Left hindlimb (tissue), 1 donor: Measurements from ENCODE around the gene WIPF1.

Source experiments
- DNase-seq: peaks from one replicate; pipeline ENCODE4 v3.0.0-alpha.2; 2018

The WIPF1 gene

GRCh38 chr2:174594456-174594855 is 3.1 kb downstream of the WIPF1 start:
- DNase-seq = no peak

DNA sequence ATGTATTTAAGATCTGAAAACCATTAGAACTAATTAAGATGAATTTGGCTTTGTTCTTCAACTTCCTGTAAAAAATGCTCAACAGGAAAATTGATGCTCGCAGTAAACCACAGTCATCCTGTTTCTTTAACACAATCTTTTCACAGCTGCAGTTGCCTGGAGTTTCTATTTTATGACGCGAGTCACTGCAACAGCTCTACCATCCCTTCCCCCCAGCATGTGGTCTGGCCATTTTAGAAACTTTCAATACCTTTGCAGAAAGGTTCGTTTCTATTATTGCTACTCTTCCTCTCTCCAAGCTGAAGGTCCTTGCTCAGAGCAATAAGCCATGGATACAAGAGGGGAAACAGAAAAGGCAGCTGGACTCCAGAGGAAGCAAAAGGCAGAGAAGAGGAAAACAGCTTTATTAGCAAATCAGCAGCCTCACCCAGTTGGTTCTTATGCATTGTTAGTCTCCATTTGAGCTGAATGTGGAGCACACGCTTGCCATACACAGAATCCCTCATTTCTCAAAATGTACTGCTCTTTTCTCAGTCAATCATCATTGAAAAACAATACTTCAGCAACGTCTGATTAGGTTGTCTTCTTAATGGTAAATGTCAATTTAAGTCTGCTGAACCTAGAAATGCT is 3.9 kb downstream of the WIPF1 start:
- DNase-seq = peak; percentile 50

GRCh38 chr2:174593041-174593440 is 4.6 kb downstream of the WIPF1 start:
- DNase-seq = no peak

DNA sequence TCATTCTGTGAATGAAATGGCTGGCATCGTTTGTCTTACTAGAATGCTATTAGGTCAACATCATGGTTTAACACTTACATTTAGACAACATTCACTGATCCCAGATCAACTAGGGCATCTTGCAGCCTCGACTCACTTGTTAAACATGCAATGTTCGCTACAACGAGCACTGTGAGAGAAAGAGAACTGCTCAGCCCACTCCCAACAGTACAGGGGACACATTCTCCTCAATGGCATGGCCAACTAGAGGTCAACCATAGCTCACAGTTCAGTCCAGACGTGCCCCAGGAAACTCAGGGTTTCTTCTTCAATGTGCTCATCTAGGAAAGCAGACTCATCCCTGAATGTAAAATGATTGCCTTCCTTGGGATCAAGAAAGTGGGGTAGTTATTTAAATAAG is 5.9 kb downstream of the WIPF1 start:
- no peak for DNase-seq

DNA sequence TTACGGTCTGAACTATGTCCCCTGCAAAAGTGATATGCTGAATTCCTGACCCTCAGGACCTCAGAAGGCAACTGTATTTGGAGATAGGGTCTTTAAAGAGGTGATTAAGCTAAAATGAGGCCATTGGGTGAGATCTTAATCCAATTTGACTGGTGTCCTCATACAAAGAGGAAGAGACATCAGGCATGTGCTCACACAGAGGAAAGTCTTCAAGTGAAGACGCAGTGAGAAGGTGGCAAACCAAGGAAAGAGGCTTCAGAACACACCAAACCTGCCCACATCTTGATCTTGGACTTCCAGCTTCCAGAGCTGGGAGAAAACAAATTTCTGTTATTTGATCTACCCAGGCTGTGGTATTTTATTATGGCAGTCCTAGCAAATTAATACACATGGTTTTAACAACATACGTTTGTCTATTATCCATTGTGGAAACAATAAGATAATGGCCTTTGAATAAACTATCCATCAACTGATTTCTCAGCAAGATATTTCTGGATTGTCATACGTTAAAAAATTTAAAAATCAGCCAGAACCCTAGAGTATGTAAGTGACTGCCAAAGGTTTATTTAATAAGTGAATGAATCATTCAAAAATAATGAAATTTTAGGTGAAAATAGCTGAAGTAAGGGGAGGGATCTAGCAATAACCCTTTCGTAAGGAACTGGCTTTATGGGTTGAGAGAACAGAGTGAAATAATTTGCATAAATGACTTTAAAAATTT is 6.5 kb downstream of the WIPF1 start:
- DNase-seq = no peak

DNA sequence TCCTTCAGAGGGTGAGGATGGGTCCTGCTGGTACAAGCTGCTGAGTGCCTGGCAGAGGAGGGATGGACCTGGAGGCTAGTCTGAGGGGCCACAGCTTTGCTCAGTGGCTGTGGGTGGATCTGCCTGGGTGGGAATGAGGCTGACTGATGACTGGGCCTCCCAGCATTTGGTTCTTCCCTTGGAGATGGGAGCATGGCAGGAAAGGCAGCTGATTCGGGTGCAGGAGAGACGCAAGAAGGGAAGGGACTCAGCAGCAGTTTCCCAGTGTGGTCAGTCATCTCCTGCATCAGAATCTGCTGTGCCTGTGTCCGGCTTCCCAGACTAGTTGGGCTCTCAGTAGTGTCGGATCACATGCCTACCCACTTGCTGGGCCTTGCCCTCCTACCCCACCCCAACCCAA is 7.3 kb downstream of the WIPF1 start:
- DNase-seq = no peak

GRCh38 chr2:174589334-174589733 is 8.3 kb downstream of the WIPF1 start:
- DNase-seq = no peak

- DNase-seq = no peak
Observed at GRCh38 chr2:174588463-174588862, 9.1 kb downstream of the WIPF1 start.

- no peak for DNase-seq
Observed at GRCh38 chr2:174587579-174587978, 10.0 kb downstream of the WIPF1 start.

DNA sequence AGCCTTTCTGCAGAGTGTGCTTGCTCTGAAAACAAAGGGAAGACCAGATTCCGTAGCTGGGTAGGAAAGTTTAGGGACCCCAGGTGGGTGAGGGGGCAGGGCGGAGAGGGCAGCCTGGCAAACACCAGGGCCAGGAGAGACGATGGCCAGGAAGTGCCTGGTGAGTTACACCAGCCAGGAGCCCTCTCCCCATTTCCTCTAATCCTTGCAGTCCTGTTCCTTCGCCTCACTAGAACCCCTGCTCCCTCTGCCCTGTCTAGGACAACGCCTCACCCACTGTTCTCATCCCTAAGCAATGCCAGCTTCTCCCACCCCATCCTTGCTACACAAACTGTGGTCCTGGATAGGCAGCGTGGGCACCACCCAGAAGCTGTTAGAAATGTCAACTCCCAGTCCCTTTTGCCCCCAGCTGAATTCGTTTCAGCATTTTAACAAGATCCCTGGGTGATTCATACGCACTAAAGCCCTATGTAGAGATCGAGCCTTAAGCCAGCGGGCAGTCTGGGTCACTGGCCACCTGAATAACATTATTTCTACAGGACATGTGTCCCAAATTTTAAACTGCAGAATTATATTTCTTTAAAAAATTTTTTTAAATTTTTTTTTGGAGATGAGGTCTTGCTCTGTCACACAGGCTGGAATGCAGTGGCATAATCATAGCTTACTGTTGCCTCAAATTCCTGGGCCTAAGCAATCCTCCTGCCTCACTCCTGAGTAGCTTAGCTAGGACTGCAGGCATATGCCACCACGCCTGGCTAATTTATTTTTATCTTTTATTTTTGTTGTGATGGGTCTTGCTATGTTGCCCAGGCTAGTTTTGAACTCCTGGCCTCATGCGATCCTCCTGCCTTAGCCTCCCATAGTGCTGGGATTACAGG is 10.9 kb downstream of the WIPF1 start:
- no peak for DNase-seq

DNA sequence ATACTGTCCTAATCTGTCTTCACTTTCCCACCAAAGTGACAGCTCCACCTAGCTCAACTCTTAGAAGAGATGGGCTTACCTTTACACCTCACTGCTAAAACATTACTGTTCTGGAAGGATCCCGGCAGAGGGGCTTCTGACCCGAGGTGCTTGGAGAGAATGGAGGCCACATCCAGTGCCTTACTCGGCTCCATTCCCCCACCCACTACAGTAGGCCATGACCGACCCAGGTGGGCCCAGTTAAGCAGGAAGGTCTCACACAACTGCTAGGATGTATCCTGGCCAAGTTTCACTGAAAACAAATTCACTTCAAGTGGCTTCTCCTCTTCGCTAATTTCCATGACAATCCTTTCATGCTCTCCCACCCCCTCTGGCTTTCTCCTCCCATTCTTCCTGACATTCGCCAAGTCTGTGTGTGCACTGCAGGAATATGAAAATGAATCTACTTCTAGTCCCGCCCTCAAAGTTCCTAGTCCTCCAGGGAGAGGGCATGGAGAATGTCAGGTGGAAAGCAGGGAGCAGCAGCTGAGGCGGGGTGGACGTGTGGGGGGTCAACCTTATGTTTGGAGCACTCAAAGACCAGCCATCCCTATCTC is 11.8 kb downstream of the WIPF1 start:
- DNase-seq = no peak

GRCh38 chr2:174585146-174585545 is 12.5 kb downstream of the WIPF1 start:
- no peak for DNase-seq

- no peak for DNase-seq
Observed at GRCh38 chr2:174581491-174581890, 16.1 kb downstream of the WIPF1 start.

DNA sequence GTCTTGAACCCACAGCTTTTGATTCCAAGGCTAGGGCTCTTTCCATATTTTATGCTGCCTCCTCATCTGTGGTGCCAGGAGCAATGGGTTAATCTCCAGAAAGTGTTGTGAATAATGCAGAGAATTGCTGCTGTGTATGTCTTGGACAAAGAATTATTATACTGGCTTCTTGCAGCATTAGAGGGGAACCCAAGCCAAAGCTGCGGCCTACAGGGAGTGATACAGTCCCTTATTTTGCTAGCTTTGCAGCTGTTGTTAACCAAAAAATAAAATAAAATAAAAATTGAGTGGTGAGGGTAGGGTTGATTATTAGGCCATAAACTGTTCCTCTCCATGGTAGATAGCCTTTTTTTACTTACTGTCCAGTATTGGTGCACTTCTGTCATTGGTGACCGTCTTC is 16.7 kb downstream of the WIPF1 start:
- no peak for DNase-seq

GRCh38 chr2:174577967-174578589 is 19.5 kb downstream of the WIPF1 start:
- DNase-seq = no peak

GRCh38 chr2:174575124-174575776 is 22.4 kb downstream of the WIPF1 start:
- DNase-seq = no peak

- DNase-seq = no peak
Observed at GRCh38 chr2:174574657-174575056, 22.9 kb downstream of the WIPF1 start.

DNA sequence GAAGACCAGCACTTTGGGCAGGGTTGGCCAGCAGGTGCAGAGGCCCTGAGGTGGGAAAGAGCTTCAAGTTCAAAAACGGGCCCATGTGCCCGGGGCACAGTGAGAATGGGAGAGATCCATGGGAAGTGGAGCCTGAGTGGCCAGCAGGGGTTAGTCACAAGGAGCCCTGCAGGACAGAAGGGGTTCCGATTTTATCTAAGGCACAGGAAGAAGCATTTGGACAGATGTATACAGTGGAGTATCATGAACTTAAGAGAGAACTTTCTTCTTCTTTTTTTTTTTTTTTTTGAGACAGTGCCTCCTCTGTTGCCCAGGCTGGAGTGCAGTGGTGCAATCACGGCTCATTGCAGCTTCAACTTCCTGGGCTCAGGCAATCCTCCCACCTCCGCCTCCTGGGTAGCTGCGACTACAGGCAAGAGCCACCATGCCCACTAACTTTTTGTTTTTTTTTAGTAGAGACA is 24.0 kb downstream of the WIPF1 start:
- DNase-seq = no peak

GRCh38 chr2:174572556-174572955 is 25.0 kb downstream of the WIPF1 start:
- DNase-seq = no peak

GRCh38 chr2:174571669-174572323 is 25.8 kb downstream of the WIPF1 start:
- DNase-seq = no peak

DNA sequence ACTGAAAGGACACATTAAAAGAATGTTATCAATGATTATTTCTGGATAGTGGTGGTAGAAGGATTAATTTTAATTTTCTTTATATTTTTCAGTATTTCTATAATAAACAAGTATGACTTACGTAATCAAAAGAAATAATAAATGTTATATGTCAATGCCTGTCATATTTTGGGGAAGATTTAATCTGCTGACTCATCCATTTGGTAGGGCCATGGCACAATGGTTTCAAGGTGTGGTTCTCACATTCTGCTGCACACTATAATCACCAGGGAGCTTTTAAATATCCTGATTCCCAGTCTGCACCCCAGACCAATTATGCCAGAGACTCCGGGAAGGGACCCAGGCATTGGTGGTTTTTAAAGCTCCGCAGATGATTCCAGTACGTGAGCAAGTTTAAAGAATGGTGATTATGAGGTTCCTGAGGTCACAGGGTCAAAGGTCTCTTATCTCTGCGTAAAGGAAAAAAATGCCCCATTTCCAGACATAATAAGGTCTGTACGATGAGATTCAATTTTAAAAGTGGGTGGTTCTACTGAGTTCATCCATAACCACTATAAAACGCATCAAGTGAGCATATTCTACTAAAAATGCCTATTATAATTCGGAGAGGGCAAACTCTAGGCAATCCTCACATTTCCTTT is 27.2 kb downstream of the WIPF1 start:
- DNase-seq = no peak
